Fibroblast of skin of back (primary cell): ENCODE measurements around the gene MTG2.

Source experiments
- DNase-seq: peaks from one replicate; pipeline ENCODE4 v3.0.0-alpha.2; 2013

The MTG2 gene

GRCh38 chr20:62163485-62163865 lies 19.4 kb upstream of the MTG2 start:
- no peak for DNase-seq

- DNase-seq: no peak
These were observed 18.7 kb upstream of the MTG2 start for GRCh38 chr20:62163986-62164762.

- DNase-seq: no peak
These were observed 17.7 kb upstream of the MTG2 start for GRCh38 chr20:62164879-62165761.

- DNase-seq: no peak
These were observed 16.9 kb upstream of the MTG2 start for GRCh38 chr20:62165762-62166399.

GRCh38 chr20:62167474-62167873 lies 15.4 kb upstream of the MTG2 start:
- DNase-seq: no peak

- DNase-seq: no peak
These were observed 14.8 kb upstream of the MTG2 start for GRCh38 chr20:62168061-62168460.

- DNase-seq: no peak
These were observed 13.9 kb upstream of the MTG2 start for GRCh38 chr20:62168890-62169435.

GRCh38 chr20:62170536-62170935 lies 12.3 kb upstream of the MTG2 start:
- DNase-seq: no peak

GRCh38 chr20:62171245-62171644 lies 11.6 kb upstream of the MTG2 start:
- DNase-seq: no peak

GRCh38 chr20:62172666-62173065 lies 10.2 kb upstream of the MTG2 start:
- DNase-seq: no peak

GRCh38 chr20:62174021-62174804 lies 8.6 kb upstream of the MTG2 start:
- no peak for DNase-seq

- DNase-seq: no peak
These were observed 7.8 kb upstream of the MTG2 start for GRCh38 chr20:62174870-62175624.

GRCh38 chr20:62175711-62176110 lies 7.1 kb upstream of the MTG2 start:
- no peak for DNase-seq

GRCh38 chr20:62176866-62177265 lies 6.0 kb upstream of the MTG2 start:
- DNase-seq: no peak

- no peak for DNase-seq
These were observed 5.5 kb upstream of the MTG2 start for GRCh38 chr20:62177307-62177706.

GRCh38 chr20:62178316-62179161 lies 4.3 kb upstream of the MTG2 start:
- DNase-seq: no peak

GRCh38 chr20:62179162-62179504 lies 3.7 kb upstream of the MTG2 start:
- no peak for DNase-seq

- no peak for DNase-seq
These were observed 1.0 kb upstream of the MTG2 start for GRCh38 chr20:62181808-62182207.

- no peak for DNase-seq
These were observed 756 bp downstream of the MTG2 start for GRCh38 chr20:62183426-62184142.

GRCh38 chr20:62186096-62186426 lies 3.2 kb downstream of the MTG2 start:
- no peak for DNase-seq
